GM18873 (cell line): ENCODE results near the gene ACSM3.
"Not testable (repeated sequence)": the region's sequence is repeated elsewhere in the genome, so short reads cannot be mapped to it uniquely, and the experiment has no call there.

Experiments used
- ATAC-seq: cut with Tn5 transposase; IDR thresholded peaks from one replicate; pipeline ENCODE4 v1.9.1; 2021; ENCODE audit warnings: mild to moderate bottlenecking, moderate library complexity, moderate number of reproducible peaks; ENCODE audit not compliant: unreplicated experiment, low FRiP score

The ACSM3 gene

GRCh38 chr16:20763461-20764232, at the start of gene ACSM3:
ACSM3 (plus strand) TSS chr16:20764014; CDS start chr16:20770035, 6,021 bp downstream.
- peak; percentile 94 for ATAC-seq

- not testable (repeated sequence) for ATAC-seq
These were observed 46.1 kb upstream of the ACSM3 start for GRCh38 chr16:20717718-20718117.

GRCh38 chr16:20720251-20720650, 43.6 kb upstream of the ACSM3 start:
- ATAC-seq: no peak

GRCh38 chr16:20726661-20727060, 37.2 kb upstream of the ACSM3 start:
- no peak for ATAC-seq

- ATAC-seq: no peak
These were observed 36.6 kb upstream of the ACSM3 start for GRCh38 chr16:20727181-20727580.

GRCh38 chr16:20729141-20729540, 34.7 kb upstream of the ACSM3 start:
- no peak for ATAC-seq

GRCh38 chr16:20734056-20734455, 29.8 kb upstream of the ACSM3 start:
- ATAC-seq: no peak

- ATAC-seq: no peak
These were observed 29.0 kb upstream of the ACSM3 start for GRCh38 chr16:20734782-20735181.

- no peak for ATAC-seq
These were observed 28.3 kb upstream of the ACSM3 start for GRCh38 chr16:20735490-20735889.

- ATAC-seq: no peak
These were observed 23.6 kb upstream of the ACSM3 start for GRCh38 chr16:20740007-20740883.

GRCh38 chr16:20740901-20741521, 22.8 kb upstream of the ACSM3 start:
- peak; percentile 52 for ATAC-seq

GRCh38 chr16:20741554-20742285, 22.1 kb upstream of the ACSM3 start, which contains the start of gene THUMPD1:
THUMPD1 (minus strand) TSS chr16:20741818; CDS start chr16:20741739, 79 bp downstream.
- peak; percentile 79 for ATAC-seq

GRCh38 chr16:20743591-20743990, 20.2 kb upstream of the ACSM3 start:
- no peak for ATAC-seq

- no peak for ATAC-seq
These were observed 18.8 kb upstream of the ACSM3 start for GRCh38 chr16:20744922-20745440.

GRCh38 chr16:20746461-20746860, 17.4 kb upstream of the ACSM3 start:
- ATAC-seq: no peak

GRCh38 chr16:20747030-20747816, 16.6 kb upstream of the ACSM3 start:
- no peak for ATAC-seq

- ATAC-seq: no peak
These were observed 14.3 kb upstream of the ACSM3 start for GRCh38 chr16:20749474-20749873.

GRCh38 chr16:20750558-20750957, 13.3 kb upstream of the ACSM3 start:
- ATAC-seq: no peak

- ATAC-seq: no peak
These were observed 10.1 kb upstream of the ACSM3 start for GRCh38 chr16:20753727-20754126.
